ENCODE data around the gene CALB2.

Gene CALB2

DNA sequence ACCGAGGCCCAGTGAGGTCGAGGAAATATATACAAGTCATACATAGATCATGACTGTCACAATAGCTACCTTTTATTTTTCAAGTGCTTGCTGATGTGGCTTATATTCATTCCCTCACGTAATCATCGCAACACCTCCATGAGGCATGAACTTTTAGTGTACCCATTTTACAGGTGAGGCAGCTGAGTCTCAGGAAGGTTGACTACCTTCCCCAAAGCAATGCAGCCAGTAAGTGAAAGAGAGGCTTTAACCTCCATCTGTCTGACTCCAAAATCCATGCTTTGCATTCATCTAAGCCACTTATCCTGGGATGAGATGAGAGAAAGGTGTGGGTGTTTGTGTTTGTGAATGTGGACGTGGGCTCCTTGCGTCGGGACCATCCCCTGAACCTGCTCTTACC, 30.8 kb downstream of the CALB2 start:
- H3K9ac ChIP-seq (ENCODE audit: low read length): no peak overlapping the region
- H3K9me2 ChIP-seq (replicated peaks; ENCODE audit: insufficient read depth, low read length): no peaks in the 10 kb centered on the region
- no peaks in the 10 kb centered on the region for H3K9me3 ChIP-seq (ENCODE audit: insufficient read depth, low read length)
- no peak overlapping the region for H3K27ac ChIP-seq (ENCODE audit: low read depth, low read length)
- no peak overlapping the region for H2AFZ ChIP-seq (ENCODE audit: low read depth, low read length, severe bottlenecking)
- H3K4me3 ChIP-seq (ENCODE audit: insufficient read depth, low read length, poor library complexity, severe bottlenecking): no peak overlapping the region
- H3K79me2 ChIP-seq (ENCODE audit: insufficient read depth, low read length): no peaks in the 10 kb centered on the region
- H4K20me1 ChIP-seq (ENCODE audit: low read depth, low read length): no peaks in the 10 kb centered on the region
- H3K4me2 ChIP-seq (ENCODE audit: low read depth, low read length, poor library complexity, severe bottlenecking): no peak overlapping the region
- TF ChIP-seq, protein P1, sequence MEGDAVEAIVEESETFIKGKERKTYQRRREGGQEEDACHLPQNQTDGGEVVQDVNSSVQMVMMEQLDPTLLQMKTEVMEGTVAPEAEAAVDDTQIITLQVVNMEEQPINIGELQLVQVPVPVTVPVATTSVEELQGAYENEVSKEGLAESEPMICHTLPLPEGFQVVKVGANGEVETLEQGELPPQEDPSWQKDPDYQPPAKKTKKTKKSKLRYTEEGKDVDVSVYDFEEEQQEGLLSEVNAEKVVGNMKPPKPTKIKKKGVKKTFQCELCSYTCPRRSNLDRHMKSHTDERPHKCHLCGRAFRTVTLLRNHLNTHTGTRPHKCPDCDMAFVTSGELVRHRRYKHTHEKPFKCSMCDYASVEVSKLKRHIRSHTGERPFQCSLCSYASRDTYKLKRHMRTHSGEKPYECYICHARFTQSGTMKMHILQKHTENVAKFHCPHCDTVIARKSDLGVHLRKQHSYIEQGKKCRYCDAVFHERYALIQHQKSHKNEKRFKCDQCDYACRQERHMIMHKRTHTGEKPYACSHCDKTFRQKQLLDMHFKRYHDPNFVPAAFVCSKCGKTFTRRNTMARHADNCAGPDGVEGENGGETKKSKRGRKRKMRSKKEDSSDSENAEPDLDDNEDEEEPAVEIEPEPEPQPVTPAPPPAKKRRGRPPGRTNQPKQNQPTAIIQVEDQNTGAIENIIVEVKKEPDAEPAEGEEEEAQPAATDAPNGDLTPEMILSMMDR (IDR thresholded peaks at IDR 0.05; ENCODE audit: insufficient read depth, low read length, poor library complexity, severe bottlenecking): no peak
- TF ChIP-seq EZH2phosphoT487 (conservative IDR thresholded peaks at IDR 0.05; ENCODE audit: low read length): no peak
- no peaks in the 10 kb centered on the region for H3K36me3 ChIP-seq (ENCODE audit: low read length)
- H3K27me3 ChIP-seq (ENCODE audit: low read length): no peaks in the 10 kb centered on the region
- H3F3A ChIP-seq (ENCODE audit: insufficient read depth): no peaks in the 10 kb centered on the region

DNA sequence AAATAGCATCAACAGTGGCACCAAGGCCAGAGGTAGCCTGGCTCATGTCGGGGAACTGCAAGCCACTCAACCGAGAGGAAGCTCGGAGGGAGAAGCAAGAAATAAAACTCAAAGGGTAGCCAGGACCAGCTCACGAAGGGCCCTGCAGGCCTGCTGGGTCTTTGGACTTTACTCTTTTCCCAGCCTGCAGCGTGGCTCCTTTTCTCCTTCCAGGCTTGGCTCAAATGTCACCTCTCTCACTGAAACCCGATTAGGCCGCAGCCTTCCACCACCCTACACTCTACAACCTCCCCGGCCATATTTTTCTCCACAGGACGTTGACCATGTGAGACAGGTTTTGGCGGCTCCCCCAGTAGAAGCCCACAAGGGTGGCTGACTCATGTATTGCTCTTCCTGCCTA, 38.1 kb downstream of the CALB2 start:
- no peak overlapping the region for H3K4me3 ChIP-seq (ENCODE audit: insufficient read depth, low read length, poor library complexity, severe bottlenecking)
- H3K9me2 ChIP-seq (replicated peaks; ENCODE audit: insufficient read depth, low read length): no peaks in the 10 kb centered on the region
- H3K4me2 ChIP-seq (ENCODE audit: low read depth, low read length, poor library complexity, severe bottlenecking): no peak overlapping the region
- H3K79me2 ChIP-seq (ENCODE audit: insufficient read depth, low read length): no peaks in the 10 kb centered on the region
- no peak overlapping the region for H3K9ac ChIP-seq (ENCODE audit: low read length)
- no peak overlapping the region for H3K27ac ChIP-seq (ENCODE audit: low read depth, low read length)
- no peaks in the 10 kb centered on the region for H3K9me3 ChIP-seq (ENCODE audit: insufficient read depth, low read length)
- H2AFZ ChIP-seq (ENCODE audit: low read depth, low read length, severe bottlenecking): no peak overlapping the region
- no peaks in the 10 kb centered on the region for H4K20me1 ChIP-seq (ENCODE audit: low read depth, low read length)
- no peaks in the 10 kb centered on the region for H3K27me3 ChIP-seq (ENCODE audit: low read length)
- H3F3A ChIP-seq (ENCODE audit: insufficient read depth): no peaks in the 10 kb centered on the region
- no peak for TF ChIP-seq EZH2phosphoT487 (conservative IDR thresholded peaks at IDR 0.05; ENCODE audit: low read length)
- TF ChIP-seq, protein P1 (IDR thresholded peaks at IDR 0.05; ENCODE audit: insufficient read depth, low read length, poor library complexity, severe bottlenecking): no peak
- no peaks in the 10 kb centered on the region for H3K36me3 ChIP-seq (ENCODE audit: low read length)

DNA sequence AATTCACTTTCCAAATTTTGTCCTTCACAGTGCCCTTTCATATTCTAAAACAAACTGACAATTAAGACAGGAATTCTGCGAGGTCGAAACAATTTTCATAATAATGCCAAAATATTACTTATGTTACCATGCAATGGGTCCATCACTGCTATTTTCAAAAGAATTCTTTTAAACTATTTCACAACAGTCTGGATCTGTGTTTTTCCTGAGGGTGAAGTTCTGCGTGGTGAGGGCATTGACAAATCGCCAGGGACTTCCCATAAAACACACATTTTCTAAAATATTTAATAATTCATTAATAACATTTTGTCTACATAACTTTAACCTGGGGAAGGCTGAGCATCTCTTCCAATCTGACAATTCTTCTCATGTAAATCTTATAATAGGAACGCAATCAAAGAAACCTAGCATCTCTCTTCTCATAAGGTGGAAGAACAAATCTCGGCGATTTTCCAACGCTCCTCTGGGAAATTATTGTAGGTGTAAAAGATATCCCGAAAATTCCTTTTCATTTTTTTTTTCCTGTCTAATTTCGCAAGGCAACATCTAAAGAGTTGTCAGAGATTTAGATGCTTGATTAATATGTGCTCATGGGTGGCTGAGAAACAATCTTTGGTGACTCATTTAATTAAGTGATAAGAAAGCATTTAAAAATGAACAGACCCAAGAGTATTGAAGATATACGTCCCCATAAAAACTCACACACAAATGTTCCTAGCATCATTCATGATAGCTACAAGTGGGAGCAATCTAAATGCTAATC, 41.5 kb downstream of the CALB2 start:
- no peaks in the 10 kb centered on the region for H3K79me2 ChIP-seq (ENCODE audit: insufficient read depth, low read length)
- TF ChIP-seq, protein P1 (IDR thresholded peaks at IDR 0.05; ENCODE audit: insufficient read depth, low read length, poor library complexity, severe bottlenecking): no peak
- TF ChIP-seq EZH2phosphoT487 (conservative IDR thresholded peaks at IDR 0.05; ENCODE audit: low read length): no peak

More for the DNA sequence above, 41.5 kb downstream of the CALB2 start:
- Histone ChIP-seq H3K36me3 (ENCODE audit: low read length) (no peaks in the 10 kb centered on the region), H3F3A (ENCODE audit: insufficient read depth) (no peaks in the 10 kb centered on the region), H3K27me3 (ENCODE audit: low read length) (no peaks in the 10 kb centered on the region), H3K9me2 (replicated peaks; ENCODE audit: insufficient read depth, low read length) (no peaks in the 10 kb centered on the region), H2AFZ (ENCODE audit: low read depth, low read length, severe bottlenecking) (no peak overlapping the region), H3K9ac (ENCODE audit: low read length) (no peak overlapping the region), H3K27ac (ENCODE audit: low read depth, low read length) (no peak overlapping the region), H3K9me3 (ENCODE audit: insufficient read depth, low read length) (no peaks in the 10 kb centered on the region), H3K4me3 (ENCODE audit: insufficient read depth, low read length, poor library complexity, severe bottlenecking) (no peak overlapping the region), H4K20me1 (ENCODE audit: low read depth, low read length) (no peaks in the 10 kb centered on the region), H3K4me2 (ENCODE audit: low read depth, low read length, poor library complexity, severe bottlenecking) (no peak overlapping the region)

Data from SU-DHL-6 (cell line).